ENCODE measurements around the gene SLC35A4.

Gene SLC35A4

GRCh38 chr5:140550147-140551079 is 14.2 kb upstream of the SLC35A4 start:
- no peak overlapping the region for H3K4me3 ChIP-seq (ENCODE audit: low read depth, low read length)
- no peak for DNase-seq (ENCODE audit: low read depth)
- TF ChIP-seq, protein P1, sequence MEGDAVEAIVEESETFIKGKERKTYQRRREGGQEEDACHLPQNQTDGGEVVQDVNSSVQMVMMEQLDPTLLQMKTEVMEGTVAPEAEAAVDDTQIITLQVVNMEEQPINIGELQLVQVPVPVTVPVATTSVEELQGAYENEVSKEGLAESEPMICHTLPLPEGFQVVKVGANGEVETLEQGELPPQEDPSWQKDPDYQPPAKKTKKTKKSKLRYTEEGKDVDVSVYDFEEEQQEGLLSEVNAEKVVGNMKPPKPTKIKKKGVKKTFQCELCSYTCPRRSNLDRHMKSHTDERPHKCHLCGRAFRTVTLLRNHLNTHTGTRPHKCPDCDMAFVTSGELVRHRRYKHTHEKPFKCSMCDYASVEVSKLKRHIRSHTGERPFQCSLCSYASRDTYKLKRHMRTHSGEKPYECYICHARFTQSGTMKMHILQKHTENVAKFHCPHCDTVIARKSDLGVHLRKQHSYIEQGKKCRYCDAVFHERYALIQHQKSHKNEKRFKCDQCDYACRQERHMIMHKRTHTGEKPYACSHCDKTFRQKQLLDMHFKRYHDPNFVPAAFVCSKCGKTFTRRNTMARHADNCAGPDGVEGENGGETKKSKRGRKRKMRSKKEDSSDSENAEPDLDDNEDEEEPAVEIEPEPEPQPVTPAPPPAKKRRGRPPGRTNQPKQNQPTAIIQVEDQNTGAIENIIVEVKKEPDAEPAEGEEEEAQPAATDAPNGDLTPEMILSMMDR (IDR thresholded peaks at IDR 0.05; ENCODE audit: insufficient read depth, low read depth, low read length, missing control alignments): no peak

DNA sequence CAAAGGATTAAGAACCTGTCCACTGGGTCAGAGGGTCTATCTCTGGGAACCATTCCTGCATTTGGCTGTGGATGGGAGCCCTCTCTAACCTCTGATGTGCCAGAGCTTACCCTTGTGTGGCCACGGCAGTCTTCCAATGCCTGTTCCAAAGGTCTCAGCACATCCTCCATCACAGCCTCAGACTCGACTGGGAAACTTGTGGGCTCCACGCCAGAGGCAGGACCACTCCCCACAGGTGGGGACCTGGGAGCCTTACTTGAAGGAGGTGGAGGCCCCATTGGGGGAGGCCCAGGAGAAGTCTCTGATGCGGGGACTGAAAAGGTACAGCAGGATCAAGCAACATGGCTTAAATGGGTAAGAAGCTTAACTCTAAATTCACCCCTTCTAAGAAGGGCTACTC is 12.8 kb upstream of the SLC35A4 start:
- TF ChIP-seq, protein P1 (IDR thresholded peaks at IDR 0.05; ENCODE audit: insufficient read depth, low read depth, low read length, missing control alignments): no peak
- no peak overlapping the region for H3K4me3 ChIP-seq (ENCODE audit: low read depth, low read length)
- DNase-seq (ENCODE audit: low read depth): no peak

GRCh38 chr5:140553657-140554056 is 11.0 kb upstream of the SLC35A4 start:
- TF ChIP-seq, protein P1 (IDR thresholded peaks at IDR 0.05; ENCODE audit: insufficient read depth, low read depth, low read length, missing control alignments): no peak
- peak; percentile 32 for DNase-seq (ENCODE audit: low read depth)
- no peak overlapping the region for H3K4me3 ChIP-seq (ENCODE audit: low read depth, low read length)

- H3K4me3 ChIP-seq (ENCODE audit: low read depth, low read length): no peak overlapping the region
- no peak for DNase-seq (ENCODE audit: low read depth)
- TF ChIP-seq, protein P1 (IDR thresholded peaks at IDR 0.05; ENCODE audit: insufficient read depth, low read depth, low read length, missing control alignments): no peak
Measured at GRCh38 chr5:140554454-140554853, 10.2 kb upstream of the SLC35A4 start.

DNA sequence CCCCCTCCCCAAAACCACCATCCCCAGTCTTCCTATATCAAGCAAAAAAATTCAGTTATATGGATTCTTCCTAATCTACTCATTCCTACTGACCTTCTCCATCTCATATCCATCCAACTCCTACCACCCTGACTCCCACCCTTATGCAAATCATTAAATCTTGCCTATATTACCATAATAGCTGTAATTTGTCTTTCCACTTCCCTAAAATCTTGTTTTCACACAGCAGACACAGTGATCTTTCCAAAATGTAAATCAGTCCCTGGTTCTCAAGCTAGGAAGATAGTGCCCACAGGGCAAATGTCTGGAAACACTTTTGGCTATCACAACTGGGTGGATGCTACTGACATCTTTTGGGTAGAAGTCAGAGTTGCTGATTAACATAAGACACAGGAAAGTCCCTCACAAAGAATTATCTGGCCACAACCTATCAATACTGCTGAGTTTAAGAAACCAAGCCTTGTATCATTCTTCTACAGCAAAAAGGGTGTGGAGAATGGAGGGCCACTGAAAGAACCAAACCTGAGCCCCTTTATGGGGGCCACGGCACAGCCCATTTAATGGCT is 8.8 kb upstream of the SLC35A4 start:
- TF ChIP-seq, protein P1 (IDR thresholded peaks at IDR 0.05; ENCODE audit: insufficient read depth, low read depth, low read length, missing control alignments): no peak
- peak; percentile 37 for DNase-seq (ENCODE audit: low read depth)
- peak overlapping the region; percentile 94 for H3K4me3 ChIP-seq (ENCODE audit: low read depth, low read length)

DNA sequence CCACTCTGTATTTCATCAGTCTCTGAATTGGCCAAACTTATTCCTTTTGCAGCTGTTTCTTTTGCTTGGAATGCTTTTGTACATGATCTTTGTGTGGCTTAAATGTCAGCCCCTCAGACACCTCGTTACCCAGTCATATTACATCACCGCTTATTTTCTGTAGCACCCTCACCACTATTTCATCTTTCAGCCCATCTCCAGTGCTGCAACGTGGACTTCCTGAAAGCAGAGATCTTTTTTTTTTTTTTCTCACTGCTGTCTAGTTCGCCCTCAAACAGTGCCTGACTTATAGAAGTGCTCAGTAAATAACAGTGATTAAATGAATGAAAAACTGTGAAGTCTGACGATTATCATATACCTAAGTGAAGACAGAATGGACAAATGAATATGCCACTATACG is 8.2 kb upstream of the SLC35A4 start:
- TF ChIP-seq, protein P1 (IDR thresholded peaks at IDR 0.05; ENCODE audit: insufficient read depth, low read depth, low read length, missing control alignments): no peak
- no peak for DNase-seq (ENCODE audit: low read depth)
- H3K4me3 ChIP-seq (ENCODE audit: low read depth, low read length): peak overlapping the region; percentile 94

Data from GM12865 (cell line).